ENCODE results near the gene OGT. TPM values are rescaled to one million over a fixed set of nuclear protein-coding genes. Genes with fewer than 3 reads are reported as not detected.

Gene OGT
- total and polyA plus RNA-seq, 2 donors = 37.3 to 221 TPM

GRCh38 chrX:71525316-71525715, 7.6 kb upstream of the OGT start:
- no peak for DNase-seq (ENCODE audit: extremely low spot score)
- 88% methylated on average over 3 of the region's 3 CpGs for WGBS
- H3K36me3 ChIP-seq (ENCODE audit: insufficient read depth) = no peaks in the 10 kb centered on the region
- H3K4me1 ChIP-seq (ENCODE audit: insufficient read depth) = no peaks in the 10 kb centered on the region
- no peak overlapping the region for H3K27ac ChIP-seq (ENCODE audit: low read depth)
- no peak overlapping the region for H3K4me3 ChIP-seq (ENCODE audit: low read depth, low read length)

- H3K4me3 ChIP-seq (ENCODE audit: low read depth, low read length) = peak overlapping the region; percentile 8
- WGBS = 2% methylated on average over 25 of the region's 25 CpGs
- no peak for DNase-seq (ENCODE audit: extremely low spot score)
- no peaks in the 10 kb centered on the region for H3K36me3 ChIP-seq (ENCODE audit: insufficient read depth)
- H3K27ac ChIP-seq (ENCODE audit: low read depth) = peak overlapping the region; percentile 82
- H3K4me1 ChIP-seq (ENCODE audit: insufficient read depth) = no peaks in the 10 kb centered on the region
Measured at GRCh38 chrX:71532078-71532752, 689 bp upstream of the OGT start.

GRCh38 chrX:71533516-71533850, 579 bp downstream of the OGT start:
- DNase-seq (ENCODE audit: extremely low spot score) = no peak
- H3K4me3 ChIP-seq (ENCODE audit: low read depth, low read length) = peak overlapping the region; percentile 80
- 0% methylated on average over 12 of the region's 12 CpGs for WGBS
- no peaks in the 10 kb centered on the region for H3K36me3 ChIP-seq (ENCODE audit: insufficient read depth)
- H3K4me1 ChIP-seq (ENCODE audit: insufficient read depth) = no peaks in the 10 kb centered on the region
- peak overlapping the region; percentile 79 for H3K27ac ChIP-seq (ENCODE audit: low read depth)

- H3K27ac ChIP-seq (ENCODE audit: low read depth) = peak overlapping the region; percentile 60
- no peak for DNase-seq (ENCODE audit: extremely low spot score)
Measured at GRCh38 chrX:71533851-71534561, 1.1 kb downstream of the OGT start.

DNA sequence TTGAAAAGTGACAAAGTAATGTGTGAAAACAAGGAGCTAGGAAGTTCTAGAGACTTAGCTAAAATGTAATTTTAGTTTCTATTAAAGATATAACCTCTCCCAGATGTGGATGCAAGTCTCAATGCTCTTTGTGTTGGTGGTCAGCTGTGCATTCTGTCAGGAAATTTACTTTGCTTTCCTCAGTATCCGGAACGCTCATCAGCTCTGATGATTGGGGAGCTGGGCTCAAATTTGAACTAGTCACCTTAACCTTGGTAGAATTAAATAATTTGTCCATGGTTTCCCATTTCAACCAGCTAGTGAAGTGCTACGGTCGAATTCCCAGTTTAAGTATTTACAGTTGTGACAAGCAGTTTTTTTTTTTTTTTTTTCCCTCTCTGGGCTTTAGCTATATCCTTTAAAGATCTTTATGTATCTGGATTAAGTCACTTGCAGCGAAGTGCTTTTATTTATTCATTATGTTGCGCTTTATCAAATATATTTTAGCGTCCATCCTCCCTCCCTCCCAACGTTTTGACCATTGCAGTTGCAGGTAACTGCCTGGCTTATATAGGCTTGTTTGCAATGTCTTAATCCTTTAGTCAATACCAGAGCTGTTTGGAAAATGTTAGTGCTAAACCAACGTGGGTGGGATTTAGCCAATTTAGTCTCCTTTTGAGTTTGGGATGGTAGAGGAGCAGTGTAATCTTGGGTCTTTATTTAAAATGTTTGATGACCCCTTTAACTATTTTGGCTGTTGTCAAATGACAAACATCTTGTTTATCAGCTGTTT, 2.1 kb downstream of the OGT start:
- Histone ChIP-seq H3K27ac (ENCODE audit: low read depth) (no peak overlapping the region), H3K4me3 (ENCODE audit: low read depth, low read length) (peak overlapping the region; percentile 80)

More at GRCh38 chrX:71533851-71534561, 1.1 kb downstream of the OGT start:
- Histone ChIP-seq H3K36me3 (ENCODE audit: insufficient read depth) (no peaks in the 10 kb centered on the region), H3K4me3 (ENCODE audit: low read depth, low read length) (peak overlapping the region; percentile 80), H3K4me1 (ENCODE audit: insufficient read depth) (no peaks in the 10 kb centered on the region)
- under 1% methylated on average over 31 of the region's 31 CpGs for WGBS

DNA sequence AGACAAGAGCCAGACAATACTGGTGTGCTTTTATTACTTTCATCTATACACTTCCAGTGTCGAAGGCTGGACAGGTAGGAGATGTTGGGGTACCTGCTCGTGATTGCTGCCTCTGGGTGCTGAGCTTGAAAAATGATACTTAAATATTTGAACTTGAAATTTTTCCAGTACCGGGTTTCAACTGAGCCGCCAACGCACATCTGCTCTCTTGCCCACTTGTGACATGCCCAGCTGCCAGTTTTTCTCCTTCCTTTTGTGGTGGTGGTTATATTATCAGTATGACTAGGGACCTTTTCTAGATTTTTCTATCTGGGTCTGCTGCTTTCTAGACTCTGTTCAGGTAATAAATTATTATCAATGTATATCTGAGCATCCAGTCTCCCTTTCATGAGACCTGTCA, 3.4 kb downstream of the OGT start:
- WGBS = 10% methylated on average over 5 of the region's 5 CpGs
- no peaks in the 10 kb centered on the region for H3K36me3 ChIP-seq (ENCODE audit: insufficient read depth)
- H3K27ac ChIP-seq (ENCODE audit: low read depth) = no peak overlapping the region
- H3K4me1 ChIP-seq (ENCODE audit: insufficient read depth) = no peaks in the 10 kb centered on the region
- no peak overlapping the region for H3K4me3 ChIP-seq (ENCODE audit: low read depth, low read length)
- no peak for DNase-seq (ENCODE audit: extremely low spot score)

More for the DNA sequence above, 2.1 kb downstream of the OGT start:
- 2% methylated on average over 9 of the region's 9 CpGs for WGBS
- DNase-seq (ENCODE audit: extremely low spot score) = no peak
- H3K36me3 ChIP-seq (ENCODE audit: insufficient read depth) = no peaks in the 10 kb centered on the region
- H3K4me1 ChIP-seq (ENCODE audit: insufficient read depth) = no peaks in the 10 kb centered on the region

DNA sequence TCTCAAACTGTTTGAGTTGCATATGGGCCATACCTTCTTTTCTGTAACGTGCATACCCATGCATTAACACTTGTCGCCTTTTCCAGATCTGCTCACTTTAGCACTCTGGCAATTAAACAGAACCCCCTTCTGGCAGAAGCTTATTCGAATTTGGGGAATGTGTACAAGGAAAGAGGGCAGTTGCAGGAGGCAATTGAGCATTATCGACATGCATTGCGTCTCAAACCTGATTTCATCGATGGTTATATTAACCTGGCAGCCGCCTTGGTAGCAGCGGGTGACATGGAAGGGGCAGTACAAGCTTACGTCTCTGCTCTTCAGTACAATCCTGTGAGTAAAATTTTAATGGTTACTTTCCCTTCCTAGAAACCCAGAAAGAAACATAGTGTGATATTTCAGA, 4.8 kb downstream of the OGT start:
- H3K4me1 ChIP-seq (ENCODE audit: insufficient read depth) = no peaks in the 10 kb centered on the region
- no peaks in the 10 kb centered on the region for H3K36me3 ChIP-seq (ENCODE audit: insufficient read depth)
- H3K27ac ChIP-seq (ENCODE audit: low read depth) = no peak overlapping the region
- DNase-seq (ENCODE audit: extremely low spot score) = no peak
- WGBS = 79% methylated on average over 9 of the region's 9 CpGs
- H3K4me3 ChIP-seq (ENCODE audit: low read depth, low read length) = no peak overlapping the region

DNA sequence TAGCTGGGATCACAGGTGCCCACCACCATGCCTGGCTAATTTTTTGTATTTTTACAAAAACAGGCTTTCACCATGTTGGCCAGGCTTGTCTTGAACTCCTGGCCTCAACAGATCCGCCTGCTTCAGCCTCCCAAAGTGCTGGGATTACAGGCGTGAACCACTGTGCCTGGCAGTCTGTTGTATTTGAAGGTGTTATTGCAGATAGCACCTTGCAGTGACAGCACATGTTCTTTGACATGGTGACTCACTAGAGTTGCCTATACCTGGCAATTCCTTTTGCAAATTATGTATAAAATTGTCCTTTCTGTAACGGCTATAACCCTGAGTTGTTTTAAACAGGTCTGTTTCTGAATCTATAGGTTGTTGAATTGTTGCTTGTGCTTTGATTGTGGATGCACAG, 7.9 kb downstream of the OGT start:
- H3K36me3 ChIP-seq (ENCODE audit: insufficient read depth) = no peaks in the 10 kb centered on the region
- no peak overlapping the region for H3K27ac ChIP-seq (ENCODE audit: low read depth)
- WGBS = 67% methylated on average over 3 of the region's 3 CpGs
- no peak overlapping the region for H3K4me3 ChIP-seq (ENCODE audit: low read depth, low read length)
- DNase-seq (ENCODE audit: extremely low spot score) = no peak
- H3K4me1 ChIP-seq (ENCODE audit: insufficient read depth) = no peaks in the 10 kb centered on the region

GRCh38 chrX:71541210-71542022, 8.5 kb downstream of the OGT start:
- 37% methylated on average over 8 of the region's 8 CpGs for WGBS
- Histone ChIP-seq H3K4me1 (ENCODE audit: insufficient read depth) (no peaks in the 10 kb centered on the region), H3K36me3 (ENCODE audit: insufficient read depth) (no peaks in the 10 kb centered on the region), H3K27ac (ENCODE audit: low read depth) (no peak overlapping the region), H3K4me3 (ENCODE audit: low read depth, low read length) (no peak overlapping the region)
- no peak for DNase-seq (ENCODE audit: extremely low spot score)

DNA sequence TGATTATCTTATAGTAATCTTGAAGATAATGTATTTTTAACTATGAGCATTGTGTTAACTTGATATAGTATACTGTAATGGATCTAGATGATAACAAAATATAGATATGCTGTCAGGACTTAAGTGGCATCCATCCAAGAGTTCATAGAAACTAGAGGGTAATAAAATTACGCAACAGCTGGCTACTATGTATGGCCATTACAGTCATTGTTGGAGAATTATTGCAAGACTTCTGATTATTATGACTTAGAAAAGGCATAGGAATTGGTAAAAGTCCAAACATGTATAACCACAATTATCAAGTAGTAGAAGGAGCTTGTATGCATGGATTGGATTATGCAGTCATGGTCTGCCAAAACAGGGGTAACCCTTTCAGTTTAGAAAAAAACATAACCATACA, 9.5 kb downstream of the OGT start:
- Histone ChIP-seq H3K36me3 (ENCODE audit: insufficient read depth) (peaks cover 3% of the 10 kb centered on the region), H3K4me1 (ENCODE audit: insufficient read depth) (no peaks in the 10 kb centered on the region), H3K27ac (ENCODE audit: low read depth) (no peak overlapping the region), H3K4me3 (ENCODE audit: low read depth, low read length) (no peak overlapping the region)
- no peak for DNase-seq (ENCODE audit: extremely low spot score)
- WGBS = 43% methylated on average over 1 of the region's 1 CpG

GRCh38 chrX:71542825-71543224, 9.9 kb downstream of the OGT start:
- 94% methylated on average over 2 of the region's 2 CpGs for WGBS
- Histone ChIP-seq H3K4me1 (ENCODE audit: insufficient read depth) (no peaks in the 10 kb centered on the region), H3K36me3 (ENCODE audit: insufficient read depth) (peaks cover 3% of the 10 kb centered on the region), H3K4me3 (ENCODE audit: low read depth, low read length) (no peak overlapping the region), H3K27ac (ENCODE audit: low read depth) (no peak overlapping the region)
- DNase-seq (ENCODE audit: extremely low spot score) = no peak

- Histone ChIP-seq H3K4me1 (ENCODE audit: insufficient read depth) (no peaks in the 10 kb centered on the region), H3K27ac (ENCODE audit: low read depth) (no peak overlapping the region), H3K4me3 (ENCODE audit: low read depth, low read length) (no peak overlapping the region), H3K36me3 (ENCODE audit: insufficient read depth) (peaks cover 3% of the 10 kb centered on the region)
- 32% methylated on average over 2 of the region's 2 CpGs for WGBS
- no peak for DNase-seq (ENCODE audit: extremely low spot score)
Measured at GRCh38 chrX:71543316-71543715, 10.4 kb downstream of the OGT start.

GRCh38 chrX:71545364-71545763, 12.5 kb downstream of the OGT start:
- WGBS = 86% methylated on average over 7 of the region's 7 CpGs
- H3K4me1 ChIP-seq (ENCODE audit: insufficient read depth) = no peaks in the 10 kb centered on the region
- no peak for DNase-seq (ENCODE audit: extremely low spot score)
- no peak overlapping the region for H3K27ac ChIP-seq (ENCODE audit: low read depth)
- peaks cover 3% of the 10 kb centered on the region for H3K36me3 ChIP-seq (ENCODE audit: insufficient read depth)
- no peak overlapping the region for H3K4me3 ChIP-seq (ENCODE audit: low read depth, low read length)
